Measurements from ENCODE around the gene PNCK. TPM values are rescaled to one million over a fixed set of nuclear protein-coding genes. Genes with fewer than 3 reads are reported as not detected.

Gene PNCK
- total RNA-seq, 1 experiment from 2014 or later = 26.8 TPM

DNA sequence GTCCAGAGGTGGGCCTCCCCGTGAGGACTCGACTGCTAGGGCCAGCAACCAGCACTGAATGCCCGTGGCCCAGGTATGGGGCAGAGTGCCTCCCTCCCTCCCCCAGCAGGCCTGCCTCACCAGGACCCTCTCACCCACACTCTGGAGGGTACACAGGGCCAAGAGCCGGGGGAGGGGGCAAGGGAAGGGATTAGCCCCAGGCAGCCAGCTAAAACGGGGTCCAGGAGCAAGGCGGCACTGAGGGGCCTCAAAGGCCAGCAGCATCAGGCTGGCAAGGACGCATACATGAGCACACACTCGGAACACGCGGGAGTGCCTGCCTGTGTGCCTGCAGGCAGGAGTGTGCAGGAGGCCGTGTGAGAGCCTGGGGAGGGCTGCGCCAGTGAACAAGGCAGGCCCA lies 44.9 kb downstream of the PNCK start:
- Histone ChIP-seq H3K14ac (ENCODE audit: insufficient read depth, low read length) (no peak overlapping the region), H2BK120ac (ENCODE audit: low read depth, low read length, poor library complexity, severe bottlenecking) (no peak overlapping the region), H3K4me1 (ENCODE audit: insufficient read depth, low read length) (no peaks in the 10 kb centered on the region), H2BK20ac (ENCODE audit: low read depth, low read length, poor library complexity, severe bottlenecking) (no peak overlapping the region), H3K79me1 (ENCODE audit: insufficient read depth, low read depth, low read length, poor library complexity, severe bottlenecking) (no peaks in the 10 kb centered on the region), H4K91ac (ENCODE audit: insufficient read length, low read depth, low read length) (no peak overlapping the region), H3K4ac (ENCODE audit: low read depth, low read length) (no peak overlapping the region), H3K9ac (ENCODE audit: extremely low read depth, insufficient read length, low read length) (no peak overlapping the region), H3K23ac (ENCODE audit: insufficient read length, low read depth, low read length) (no peak overlapping the region), H3T11ph (ENCODE audit: low read length) (no peak overlapping the region), H4K20me1 (ENCODE audit: control insufficient read depth, insufficient read depth, insufficient read length) (no peaks in the 10 kb centered on the region), H4K8ac (replicated peaks; ENCODE audit: insufficient read length, low read depth, low read length) (no peak overlapping the region), H3K4me2 (ENCODE audit: insufficient read depth, insufficient read length, low read length) (no peak overlapping the region), H2BK5ac (ENCODE audit: insufficient read length, low read length) (no peak overlapping the region), H2AK5ac (ENCODE audit: insufficient read length, low read length) (no peak overlapping the region), H2BK12ac (ENCODE audit: insufficient read length, low read depth, low read length) (no peak overlapping the region), H2AFZ (ENCODE audit: low read length) (no peak overlapping the region), H2BK15ac (ENCODE audit: low read depth, low read length) (no peak overlapping the region), H3K9me3 (ENCODE audit: control insufficient read depth, low read depth, low read length) (peaks cover 11% of the 10 kb centered on the region), H3K18ac (ENCODE audit: insufficient read length, low read depth, low read length) (no peak overlapping the region), H3K56ac (ENCODE audit: insufficient read length, low read depth, low read length) (no peak overlapping the region), H3K27ac (ENCODE audit: insufficient read length, low read depth, low read length) (no peak overlapping the region), H3K23me2 (ENCODE audit: insufficient read length, low read depth, low read length, poor library complexity, severe bottlenecking) (no peaks in the 10 kb centered on the region), H4K5ac (ENCODE audit: insufficient read length, low read depth, low read length) (no peak overlapping the region), H3K79me2 (ENCODE audit: insufficient read depth, low read length) (no peaks in the 10 kb centered on the region), H3K27me3 (ENCODE audit: insufficient read depth, low read length) (no peaks in the 10 kb centered on the region)
- no peak for DNase-seq
- no CpG with 5 or more reads among the region's 12 CpGs for WGBS (ENCODE audit: extremely low coverage, insufficient read length, low lambda C conversion rate)
- TF ChIP-seq, protein P1, sequence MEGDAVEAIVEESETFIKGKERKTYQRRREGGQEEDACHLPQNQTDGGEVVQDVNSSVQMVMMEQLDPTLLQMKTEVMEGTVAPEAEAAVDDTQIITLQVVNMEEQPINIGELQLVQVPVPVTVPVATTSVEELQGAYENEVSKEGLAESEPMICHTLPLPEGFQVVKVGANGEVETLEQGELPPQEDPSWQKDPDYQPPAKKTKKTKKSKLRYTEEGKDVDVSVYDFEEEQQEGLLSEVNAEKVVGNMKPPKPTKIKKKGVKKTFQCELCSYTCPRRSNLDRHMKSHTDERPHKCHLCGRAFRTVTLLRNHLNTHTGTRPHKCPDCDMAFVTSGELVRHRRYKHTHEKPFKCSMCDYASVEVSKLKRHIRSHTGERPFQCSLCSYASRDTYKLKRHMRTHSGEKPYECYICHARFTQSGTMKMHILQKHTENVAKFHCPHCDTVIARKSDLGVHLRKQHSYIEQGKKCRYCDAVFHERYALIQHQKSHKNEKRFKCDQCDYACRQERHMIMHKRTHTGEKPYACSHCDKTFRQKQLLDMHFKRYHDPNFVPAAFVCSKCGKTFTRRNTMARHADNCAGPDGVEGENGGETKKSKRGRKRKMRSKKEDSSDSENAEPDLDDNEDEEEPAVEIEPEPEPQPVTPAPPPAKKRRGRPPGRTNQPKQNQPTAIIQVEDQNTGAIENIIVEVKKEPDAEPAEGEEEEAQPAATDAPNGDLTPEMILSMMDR (conservative IDR thresholded peaks at IDR 0.05) = no peak
- H3K36me3 Mint-ChIP-seq (ENCODE audit: insufficient read depth in 1 of 3, low read depth in 3 of 3) = peaks cover 0 to 2% (median 0%) of the 10 kb centered on the region in 3 experiments; a peak in 2 of 7 replicates
- peaks cover 22% of the 10 kb centered on the region for H3K27me3 Mint-ChIP-seq (ENCODE audit: low read depth)
- no peak overlapping the region for H3K27ac Mint-ChIP-seq
- no peak overlapping the region for H3K4me3 Mint-ChIP-seq
- H3K4me1 Mint-ChIP-seq = no peaks in the 10 kb centered on the region
- H3K9me3 Mint-ChIP-seq = peaks cover 60 to 70% of the 10 kb centered on the region in 2 experiments
